ENCODE results near the gene ERN1. TPM values are rescaled to one million over a fixed set of nuclear protein-coding genes. Genes with fewer than 3 reads are reported as not detected.

Gene ERN1
- total RNA-seq, 4 donors from 2014 or later, result 7.8 to 29.2 (median 12.8) TPM

DNA sequence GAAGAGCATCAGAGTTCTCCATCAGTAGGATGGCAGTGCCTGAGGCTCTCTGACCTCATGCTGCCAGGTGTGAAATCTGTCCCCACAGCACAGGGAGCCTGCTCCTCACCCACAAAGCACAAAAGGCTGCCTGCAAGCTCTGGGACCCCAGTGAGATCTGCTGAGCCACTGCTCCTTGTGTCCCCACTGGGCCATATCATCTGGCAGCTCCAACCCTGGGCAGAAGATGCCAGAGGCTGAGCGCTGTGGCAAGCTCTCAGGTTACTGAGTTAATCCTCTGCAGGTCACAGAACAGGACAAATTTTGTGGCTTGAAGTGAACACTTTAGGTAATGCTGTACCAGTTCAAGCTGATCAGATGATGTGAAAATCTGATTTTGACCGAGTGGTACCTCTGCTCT is 26.7 kb upstream of the ERN1 start:
- no peak overlapping the region for H3K4me3 ChIP-seq
- peaks cover 7 to 20% (median 11%) of the 10 kb centered on the region in 4 donors for H3K4me1 ChIP-seq
- no peaks in the 10 kb centered on the region for H3K27me3 ChIP-seq
- TF ChIP-seq EP300 (IDR thresholded peaks at IDR 0.05; ENCODE audit: low read depth) (no peak), POLR2AphosphoS5 (IDR thresholded peaks at IDR 0.05) (no peak), POLR2A (IDR thresholded peaks at IDR 0.05) (no peak)
- in situ Hi-C loops (cut with MboI; ENCODE audit: low pct_ligation_motif_present in 1 of 4, low pct_unique_long_range_greater_than_20kb in 1 of 4, low sequenced_read_pairs in 3 of 4), result loop anchor here in 3 of 4 donors (10.0 to 25.0 kb wide), 3 partner anchors 106 to 131 kb away; partner anchors contain the start of gene TEX2 (in 1 of the 3)
- 94% methylated on average over 2 of the region's 2 CpGs; no CpG with 5 or more reads in 1 of the 2 donors for WGBS, 2 donors (ENCODE audit: low coverage in 1 of 2)
- H3K27ac ChIP-seq, result peak overlapping the region in 2 of 4 donors; percentile 46 to 54
- DNase-seq, result no peak
- no peaks in the 10 kb centered on the region for H3K9me3 ChIP-seq
- peaks cover 0 to 9% (median 0%) of the 10 kb centered on the region in 4 donors for H3K36me3 ChIP-seq
- intact Hi-C loops (cut with DNase I; ENCODE audit: low total_unique reads), result no loop called here

DNA sequence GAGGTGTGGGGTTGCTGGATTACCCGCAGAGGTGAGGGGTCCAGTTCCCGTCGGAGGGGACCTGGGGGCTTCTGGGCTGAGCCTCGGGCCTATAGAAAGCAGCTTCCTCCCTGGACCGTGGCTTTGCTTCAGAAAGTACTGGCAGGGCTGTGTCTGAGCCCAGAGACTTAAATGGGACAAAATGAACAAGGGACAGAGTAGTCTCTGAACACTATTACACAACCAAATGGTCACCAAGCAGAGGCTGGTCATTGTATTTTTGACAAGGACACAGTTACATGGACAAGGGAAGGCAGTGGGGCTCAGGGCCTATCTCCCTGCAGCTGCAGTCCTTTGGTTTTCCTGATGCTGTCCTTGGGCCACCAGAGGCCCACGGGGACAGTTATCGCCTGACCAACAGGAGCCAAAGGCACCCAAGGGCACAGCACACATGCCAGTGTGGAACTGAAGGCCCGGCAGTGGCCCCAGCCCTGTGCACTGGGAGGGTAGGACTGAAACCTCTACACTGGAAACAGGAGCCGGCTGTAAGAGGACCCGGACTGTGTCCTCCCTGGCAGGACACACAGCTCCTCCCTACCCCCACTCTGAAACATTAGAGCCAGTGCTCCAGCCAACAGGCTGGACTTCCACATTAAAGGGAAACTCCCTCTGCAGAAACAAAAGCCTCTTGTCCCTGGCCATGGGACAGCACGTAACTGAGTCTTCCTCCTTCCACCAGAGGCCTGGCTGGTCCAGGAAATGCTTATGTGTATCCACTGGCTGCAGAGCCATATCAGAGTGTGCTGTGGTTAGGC is 26.0 kb upstream of the ERN1 start:
- intact Hi-C loops (cut with DNase I; ENCODE audit: low total_unique reads) (no loop called here), in situ Hi-C loops (cut with MboI; ENCODE audit: low pct_ligation_motif_present in 1 of 4, low pct_unique_long_range_greater_than_20kb in 1 of 4, low sequenced_read_pairs in 3 of 4) (loop anchor here in 3 of 4 donors (10.0 to 25.0 kb wide), 3 partner anchors 106 to 131 kb away; partner anchors contain the start of gene TEX2 (in 1 of the 3))
- DNase-seq, result peak; percentile 27
- H3K36me3 ChIP-seq, result peaks cover 0 to 9% (median 0%) of the 10 kb centered on the region in 4 donors
- H3K4me1 ChIP-seq, result peaks cover 7 to 20% (median 11%) of the 10 kb centered on the region in 4 donors
- H3K9me3 ChIP-seq, result no peaks in the 10 kb centered on the region
- no peak for TF ChIP-seq EP300 (IDR thresholded peaks at IDR 0.05; ENCODE audit: low read depth)
- no peak for TF ChIP-seq POLR2AphosphoS5 (IDR thresholded peaks at IDR 0.05)
- TF ChIP-seq, protein P1, sequence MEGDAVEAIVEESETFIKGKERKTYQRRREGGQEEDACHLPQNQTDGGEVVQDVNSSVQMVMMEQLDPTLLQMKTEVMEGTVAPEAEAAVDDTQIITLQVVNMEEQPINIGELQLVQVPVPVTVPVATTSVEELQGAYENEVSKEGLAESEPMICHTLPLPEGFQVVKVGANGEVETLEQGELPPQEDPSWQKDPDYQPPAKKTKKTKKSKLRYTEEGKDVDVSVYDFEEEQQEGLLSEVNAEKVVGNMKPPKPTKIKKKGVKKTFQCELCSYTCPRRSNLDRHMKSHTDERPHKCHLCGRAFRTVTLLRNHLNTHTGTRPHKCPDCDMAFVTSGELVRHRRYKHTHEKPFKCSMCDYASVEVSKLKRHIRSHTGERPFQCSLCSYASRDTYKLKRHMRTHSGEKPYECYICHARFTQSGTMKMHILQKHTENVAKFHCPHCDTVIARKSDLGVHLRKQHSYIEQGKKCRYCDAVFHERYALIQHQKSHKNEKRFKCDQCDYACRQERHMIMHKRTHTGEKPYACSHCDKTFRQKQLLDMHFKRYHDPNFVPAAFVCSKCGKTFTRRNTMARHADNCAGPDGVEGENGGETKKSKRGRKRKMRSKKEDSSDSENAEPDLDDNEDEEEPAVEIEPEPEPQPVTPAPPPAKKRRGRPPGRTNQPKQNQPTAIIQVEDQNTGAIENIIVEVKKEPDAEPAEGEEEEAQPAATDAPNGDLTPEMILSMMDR (IDR thresholded peaks at IDR 0.05), result no peak
- TF ChIP-seq POLR2A (IDR thresholded peaks at IDR 0.05), result no peak
- no peak overlapping the region for H3K4me3 ChIP-seq
- no peaks in the 10 kb centered on the region for H3K27me3 ChIP-seq
- 70% methylated on average over 9 of the region's 11 CpGs; no CpG with 5 or more reads in 1 of the 2 donors for WGBS, 2 donors (ENCODE audit: low coverage in 1 of 2)
- peak overlapping the region; percentile 33 to 54 (median 47) for H3K27ac ChIP-seq

DNA sequence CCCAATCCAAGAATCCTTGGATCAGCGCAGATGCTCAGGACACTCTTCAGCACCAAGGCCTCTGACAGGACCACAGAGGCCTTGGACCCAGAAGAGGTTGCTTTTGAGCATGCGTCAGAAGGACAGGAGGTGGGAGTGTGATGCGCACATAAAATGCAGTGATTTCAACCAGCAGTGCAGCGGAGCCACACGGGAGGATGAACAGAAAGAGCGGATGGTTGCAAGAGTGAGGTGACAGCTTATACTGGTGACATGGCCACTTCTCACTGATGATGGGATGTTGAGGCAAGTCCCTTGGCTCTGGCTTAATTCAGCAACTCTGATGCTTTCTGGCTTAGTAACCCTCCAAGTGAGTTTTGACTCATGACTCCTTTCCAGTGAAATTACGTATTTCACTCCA is 25.2 kb upstream of the ERN1 start:
- Histone ChIP-seq H3K27ac (peak overlapping the region in 1 of 4 donors; percentile 54), H3K4me1 (peaks cover 7 to 24% (median 12%) of the 10 kb centered on the region in 4 donors), H3K36me3 (peaks cover 0 to 3% (median 0%) of the 10 kb centered on the region in 4 donors), H3K27me3 (no peaks in the 10 kb centered on the region), H3K9me3 (no peaks in the 10 kb centered on the region), H3K4me3 (no peak overlapping the region)
- intact Hi-C loops (cut with DNase I; ENCODE audit: low total_unique reads) (no loop called here), in situ Hi-C loops (cut with MboI; ENCODE audit: low pct_ligation_motif_present in 1 of 4, low pct_unique_long_range_greater_than_20kb in 1 of 4, low sequenced_read_pairs in 3 of 4) (loop anchor here in 3 of 4 donors (10.0 to 25.0 kb wide), 3 partner anchors 107 to 132 kb away; partner anchors contain the start of gene TEX2 (in 1 of the 3))
- no peak for DNase-seq
- 94 to 98% methylated on average over 6 to 7 of the region's 7 CpGs for WGBS, 2 donors (ENCODE audit: low coverage in 1 of 2)
- no peak for TF ChIP-seq EP300 (IDR thresholded peaks at IDR 0.05; ENCODE audit: low read depth)
- no peak for TF ChIP-seq POLR2A (IDR thresholded peaks at IDR 0.05)
- TF ChIP-seq POLR2AphosphoS5 (IDR thresholded peaks at IDR 0.05), result no peak

DNA sequence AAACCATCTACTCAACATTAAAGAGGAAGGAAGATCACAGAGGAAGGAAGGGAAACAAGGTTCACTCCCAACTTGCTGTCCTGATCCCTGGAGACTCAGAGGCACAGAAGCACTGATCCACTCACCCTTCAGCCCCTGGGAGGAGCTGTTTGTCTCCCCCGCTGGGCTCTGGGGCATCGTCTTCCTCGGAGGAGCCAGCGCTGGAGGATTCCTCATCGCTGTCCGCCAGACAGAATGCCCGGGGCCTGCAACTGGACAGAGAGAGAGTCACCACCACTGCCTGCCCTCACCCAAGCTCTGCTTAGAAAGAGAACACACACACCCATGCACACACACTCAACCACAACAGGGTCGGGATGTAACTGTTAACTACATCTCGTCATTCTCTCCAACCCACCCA is 24.8 kb upstream of the ERN1 start:
- WGBS, 2 donors (ENCODE audit: low coverage in 1 of 2), result 81% methylated on average over 9 of the region's 9 CpGs; no CpG with 5 or more reads in 1 of the 2 donors
- Histone ChIP-seq H3K4me1 (peaks cover 7 to 25% (median 13%) of the 10 kb centered on the region in 4 donors), H3K4me3 (no peak overlapping the region), H3K27me3 (no peaks in the 10 kb centered on the region), H3K9me3 (no peaks in the 10 kb centered on the region), H3K36me3 (peaks cover 0 to 3% (median 0%) of the 10 kb centered on the region in 4 donors), H3K27ac (no peak overlapping the region)
- no peak for DNase-seq
- in situ Hi-C loops (cut with MboI; ENCODE audit: low pct_ligation_motif_present in 1 of 4, low pct_unique_long_range_greater_than_20kb in 1 of 4, low sequenced_read_pairs in 3 of 4), result loop anchor here in 3 of 4 donors (10.0 to 25.0 kb wide), 3 partner anchors 108 to 133 kb away; partner anchors contain the start of gene TEX2 (in 1 of the 3)
- intact Hi-C loops (cut with DNase I; ENCODE audit: low total_unique reads), result no loop called here
- TF ChIP-seq EP300 (IDR thresholded peaks at IDR 0.05; ENCODE audit: low read depth), result no peak
- TF ChIP-seq POLR2A (IDR thresholded peaks at IDR 0.05), result no peak
- TF ChIP-seq, protein P1 (IDR thresholded peaks at IDR 0.05), result no peak
- TF ChIP-seq POLR2AphosphoS5 (IDR thresholded peaks at IDR 0.05), result no peak

DNA sequence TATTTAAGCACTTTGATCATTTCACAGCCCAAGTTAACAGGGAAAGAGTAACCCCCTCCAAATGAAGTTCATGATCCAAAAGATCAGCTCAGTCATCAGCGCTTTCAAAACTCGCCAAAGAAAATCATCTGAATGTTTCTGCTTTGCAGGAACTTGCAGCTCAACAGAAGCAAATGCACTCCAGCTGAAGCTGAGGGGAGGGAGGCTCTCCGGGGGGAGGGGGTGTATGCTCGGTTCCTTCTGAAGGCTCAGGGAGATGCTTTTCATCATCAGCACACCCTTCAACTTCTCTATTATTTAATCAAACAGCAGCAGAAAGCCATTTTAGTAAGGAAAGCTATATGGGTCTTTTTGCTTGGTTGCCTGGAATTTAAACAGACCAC is 24.4 kb upstream of the ERN1 start:
- Histone ChIP-seq H3K4me3 (no peak overlapping the region), H3K27me3 (no peaks in the 10 kb centered on the region), H3K27ac (no peak overlapping the region), H3K9me3 (no peaks in the 10 kb centered on the region), H3K4me1 (peaks cover 7 to 25% (median 13%) of the 10 kb centered on the region in 4 donors), H3K36me3 (peaks cover 0 to 3% (median 0%) of the 10 kb centered on the region in 4 donors)
- TF ChIP-seq, protein P1 (IDR thresholded peaks at IDR 0.05), result no peak
- TF ChIP-seq POLR2A (IDR thresholded peaks at IDR 0.05) (no peak), POLR2AphosphoS5 (IDR thresholded peaks at IDR 0.05) (no peak), EP300 (IDR thresholded peaks at IDR 0.05; ENCODE audit: low read depth) (no peak)
- intact Hi-C loops (cut with DNase I; ENCODE audit: low total_unique reads) (no loop called here), in situ Hi-C loops (cut with MboI; ENCODE audit: low pct_ligation_motif_present in 1 of 4, low pct_unique_long_range_greater_than_20kb in 1 of 4, low sequenced_read_pairs in 3 of 4) (loop anchor here in 3 of 4 donors (10.0 to 25.0 kb wide), 3 partner anchors 108 to 133 kb away; partner anchors contain the start of gene TEX2 (in 1 of the 3))
- WGBS, 2 donors (ENCODE audit: low coverage in 1 of 2), result 70 to 76% methylated on average over 3 to 4 of the region's 4 CpGs
- DNase-seq, result no peak
